ENCODE results near the gene CISTR.
A peak's percentile ranks its signal among the peaks of the same experiment; 100 is the strongest.

- TF ChIP-seq, protein P1, sequence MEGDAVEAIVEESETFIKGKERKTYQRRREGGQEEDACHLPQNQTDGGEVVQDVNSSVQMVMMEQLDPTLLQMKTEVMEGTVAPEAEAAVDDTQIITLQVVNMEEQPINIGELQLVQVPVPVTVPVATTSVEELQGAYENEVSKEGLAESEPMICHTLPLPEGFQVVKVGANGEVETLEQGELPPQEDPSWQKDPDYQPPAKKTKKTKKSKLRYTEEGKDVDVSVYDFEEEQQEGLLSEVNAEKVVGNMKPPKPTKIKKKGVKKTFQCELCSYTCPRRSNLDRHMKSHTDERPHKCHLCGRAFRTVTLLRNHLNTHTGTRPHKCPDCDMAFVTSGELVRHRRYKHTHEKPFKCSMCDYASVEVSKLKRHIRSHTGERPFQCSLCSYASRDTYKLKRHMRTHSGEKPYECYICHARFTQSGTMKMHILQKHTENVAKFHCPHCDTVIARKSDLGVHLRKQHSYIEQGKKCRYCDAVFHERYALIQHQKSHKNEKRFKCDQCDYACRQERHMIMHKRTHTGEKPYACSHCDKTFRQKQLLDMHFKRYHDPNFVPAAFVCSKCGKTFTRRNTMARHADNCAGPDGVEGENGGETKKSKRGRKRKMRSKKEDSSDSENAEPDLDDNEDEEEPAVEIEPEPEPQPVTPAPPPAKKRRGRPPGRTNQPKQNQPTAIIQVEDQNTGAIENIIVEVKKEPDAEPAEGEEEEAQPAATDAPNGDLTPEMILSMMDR (IDR thresholded peaks at IDR 0.05) = peak; percentile 100
- no peak for TF ChIP-seq EP300 (IDR thresholded peaks at IDR 0.05)
- peak in 2 of 4 donors; percentile 23 to 41 for TF ChIP-seq POLR2AphosphoS5 (IDR thresholded peaks at IDR 0.05)
- TF ChIP-seq POLR2A (IDR thresholded peaks at IDR 0.05) = no peak
These were observed 5.1 kb downstream of the CISTR start for GRCh38 chr12:53746592-53747092.

All from sigmoid colon (tissue), 4 donors.